MM.1S (cell line): ENCODE measurements around the gene OR10H5.

Experiments
- DNase-seq: peaks from one replicate; pipeline ENCODE4 v3.0.0-alpha.2; 2015
- H2AFZ ChIP-seq: fragments of 300-600 bp; sonication (generic); 2 replicates; pipeline ENCODE4 v1.6.0; 2016; ENCODE audit warnings: antibody characterized with exemption, low read length
- H3F3A ChIP-seq: fragments of 300-600 bp; sonication (generic); 2 replicates; pipeline ENCODE4 v1.6.1; 2016; ENCODE audit warnings: mild to moderate bottlenecking, antibody characterized with exemption, low read length, moderate library complexity, mixed read lengths; ENCODE audit not compliant: insufficient read depth
- H3K27ac ChIP-seq: fragments of 300-600 bp; sonication (generic); 2 replicates; pipeline ENCODE4 v1.5.1; 2016; ENCODE audit warnings: mild to moderate bottlenecking, low read length
- H3K27me3 ChIP-seq: fragments of 300-600 bp; sonication (generic); replicated peaks from 2 replicates; pipeline ENCODE4 v1.6.0; 2016; ENCODE audit warnings: low read length; ENCODE audit not compliant: insufficient read depth
- H3K36me3 ChIP-seq: fragments of 300-600 bp; sonication (generic); replicated peaks from 2 replicates; pipeline ENCODE4 v1.6.1; 2016; ENCODE audit warnings: mild to moderate bottlenecking, low read length, mixed read lengths; ENCODE audit not compliant: insufficient read depth
- H3K4me1 ChIP-seq: fragments of 300-600 bp; sonication (generic); 2 replicates; pipeline ENCODE4 v1.6.1; 2016; ENCODE audit warnings: low read length, mixed read lengths
- H3K4me2 ChIP-seq: fragments of 300-600 bp; sonication (generic); 2 replicates; pipeline ENCODE4 v1.6.0; 2016; ENCODE audit warnings: low read depth, low read length
- H3K4me3 ChIP-seq: fragments of 300-600 bp; sonication (generic); 2 replicates; pipeline ENCODE4 v1.5.1; 2016; ENCODE audit warnings: low read length, mixed read lengths
- H3K79me2 ChIP-seq: fragments of 300-600 bp; sonication (generic); 2 replicates; pipeline ENCODE4 v1.6.1; 2016; ENCODE audit warnings: mixed run types, low read length, mixed read lengths
- H3K9ac ChIP-seq: fragments of 300-600 bp; sonication (generic); 2 replicates; pipeline ENCODE4 v1.6.1; 2016; ENCODE audit warnings: low read length, mixed read lengths
- H3K9me2 ChIP-seq: fragments of 300-600 bp; sonication (generic); replicated peaks from 2 replicates; pipeline ENCODE4 v1.6.1; 2016; ENCODE audit warnings: mild to moderate bottlenecking, low read length, mixed read lengths; ENCODE audit not compliant: insufficient read depth
- H3K9me3 ChIP-seq: fragments of 300-600 bp; sonication (generic); replicated peaks from 2 replicates; pipeline ENCODE4 v1.6.1; 2016; ENCODE audit warnings: mild to moderate bottlenecking, low read length, mixed read lengths; ENCODE audit not compliant: insufficient read depth
- H4K20me1 ChIP-seq: fragments of 300-600 bp; sonication (generic); 2 replicates; pipeline ENCODE4 v1.6.1; 2016; ENCODE audit warnings: mild to moderate bottlenecking, low read length, moderate library complexity, mixed read lengths; ENCODE audit not compliant: insufficient read depth
- CTCF ChIP-seq: fragments of 300-600 bp; sonication (generic); IDR thresholded peaks from 2 replicates; pipeline ENCODE4 v1.5.1; 2016; ENCODE audit warnings: antibody characterized with exemption, low read length, mixed read lengths
- EZH2 ChIP-seq: fragments of 300-600 bp; sonication (generic); optimal IDR thresholded peaks from 2 replicates; pipeline ENCODE3; 2017; ENCODE audit warnings: low read depth, mild to moderate bottlenecking, antibody characterized with exemption, low read length, mixed read lengths
- EZH2phosphoT487 ChIP-seq: fragments of 300-600 bp; sonication (generic); IDR thresholded peaks from 2 replicates; pipeline ENCODE4 v1.6.1; 2018; ENCODE audit warnings: antibody characterized with exemption, low read length

Gene OR10H5

DNA sequence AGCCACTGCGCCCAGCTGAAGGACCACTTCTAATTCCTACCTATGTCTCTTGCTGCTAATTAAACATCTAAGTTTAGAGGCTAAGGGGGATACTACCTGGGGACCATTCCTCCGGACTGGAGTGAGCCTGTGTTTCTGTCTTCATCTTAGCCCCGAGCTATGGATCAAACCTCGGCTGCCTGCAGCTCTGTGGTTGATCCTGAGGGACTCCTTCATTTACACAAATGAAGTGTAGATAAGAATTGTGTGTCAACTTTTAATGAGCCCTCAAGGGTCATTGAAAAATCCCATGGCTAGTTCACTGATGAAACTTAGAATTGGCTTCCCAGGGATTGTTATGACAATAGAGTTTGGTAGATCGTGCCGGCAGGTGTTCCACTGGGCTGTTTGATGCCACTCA is 59.5 kb downstream of the OR10H5 start:
- H4K20me1 ChIP-seq = no peaks in the 10 kb centered on the region
- no peaks in the 10 kb centered on the region for H3K9me3 ChIP-seq
- H3K9ac ChIP-seq = no peak overlapping the region
- DNase-seq = no peak
- H3K4me3 ChIP-seq = no peak overlapping the region
- H3K27me3 ChIP-seq = peaks cover 65% of the 10 kb centered on the region
- H3K36me3 ChIP-seq = no peaks in the 10 kb centered on the region
- H3K4me2 ChIP-seq = no peak overlapping the region
- H3K9me2 ChIP-seq = no peaks in the 10 kb centered on the region
- no peaks in the 10 kb centered on the region for H3K4me1 ChIP-seq
- no peak overlapping the region for H3K27ac ChIP-seq
- TF ChIP-seq EZH2phosphoT487 = no peak
- H2AFZ ChIP-seq = no peak overlapping the region
- no peaks in the 10 kb centered on the region for H3K79me2 ChIP-seq
- no peaks in the 10 kb centered on the region for H3F3A ChIP-seq

GRCh38 chr19:15850385-15850784 is 62.9 kb downstream of the OR10H5 start:
- H3K27ac ChIP-seq = no peak overlapping the region
- no peaks in the 10 kb centered on the region for H3F3A ChIP-seq
- no peak overlapping the region for H2AFZ ChIP-seq
- no peaks in the 10 kb centered on the region for H4K20me1 ChIP-seq
- H3K4me1 ChIP-seq = no peaks in the 10 kb centered on the region
- H3K9ac ChIP-seq = no peak overlapping the region
- H3K27me3 ChIP-seq = peaks cover 68% of the 10 kb centered on the region
- DNase-seq = no peak
- H3K9me2 ChIP-seq = no peaks in the 10 kb centered on the region
- no peaks in the 10 kb centered on the region for H3K9me3 ChIP-seq
- no peaks in the 10 kb centered on the region for H3K79me2 ChIP-seq
- no peaks in the 10 kb centered on the region for H3K36me3 ChIP-seq
- no peak for TF ChIP-seq EZH2
- TF ChIP-seq CTCF = no peak
- no peak for TF ChIP-seq EZH2phosphoT487
- no peak overlapping the region for H3K4me2 ChIP-seq
- no peak overlapping the region for H3K4me3 ChIP-seq
